SK-N-MC (cell line): ENCODE results near the gene NODAL.

ENCODE experiments used
- DNase-seq: peaks from one replicate; pipeline ENCODE4 v3.0.0-alpha.2; 2011; ENCODE audit warnings: low read depth, low spot score
- H3K27ac ChIP-seq: fragments of 200-600 bp; sonication (generic); 2 replicates; pipeline ENCODE4 v1.5.1; 2016; ENCODE audit warnings: mixed run types
- H3K36me3 ChIP-seq: fragments of 200-600 bp; sonication (generic); 2 replicates; pipeline ENCODE4 v1.6.1; 2017; ENCODE audit warnings: antibody characterized with exemption, low read length, mixed read lengths; ENCODE audit not compliant: insufficient read depth
- H3K4me3 ChIP-seq: fragments of 200-600 bp; sonication (generic); 2 replicates; pipeline ENCODE4 v1.5.1; 2016
- H3K9ac ChIP-seq: fragments of 200-600 bp; sonication (generic); 2 replicates; pipeline ENCODE4 v1.8.0; 2017; ENCODE audit warnings: mixed run types, mixed read lengths; ENCODE audit not compliant: insufficient read length
- H3K9me3 ChIP-seq: fragments of 200-600 bp; sonication (generic); 2 replicates; pipeline ENCODE4 v1.6.1; 2017; ENCODE audit warnings: low read depth, mild to moderate bottlenecking, antibody characterized with exemption, low read length, moderate library complexity, mixed read lengths
- EZH2 ChIP-seq: fragments of 200-600 bp; sonication (generic); IDR thresholded peaks from one replicate; pipeline ENCODE4 v1.6.1; 2017; ENCODE audit warnings: antibody characterized with exemption
- FOXP2 ChIP-seq: optimal IDR thresholded peaks from 2 replicates; pipeline ENCODE3; 2011; ENCODE audit warnings: mild to moderate bottlenecking, moderate library complexity; ENCODE audit not compliant: insufficient read depth; ENCODE audit errors: extremely low read length, control extremely low read depth
- POLR2AphosphoS5 ChIP-seq: IDR thresholded peaks from 2 replicates; pipeline ENCODE4 v1.6.1; 2012; ENCODE audit warnings: mild to moderate bottlenecking, low read depth, low read length, borderline replicate concordance

The NODAL gene

GRCh38 chr10:70409772-70410171 is 31.7 kb downstream of the NODAL start:
- TF ChIP-seq POLR2AphosphoS5: no peak
- no peak for TF ChIP-seq FOXP2
- no peak for TF ChIP-seq EZH2
- Histone ChIP-seq H3K4me3 (no peak overlapping the region), H3K9ac (no peak overlapping the region), H3K9me3 (no peaks in the 10 kb centered on the region), H3K27ac (no peak overlapping the region), H3K36me3 (no peaks in the 10 kb centered on the region)
- no peak for DNase-seq

GRCh38 chr10:70405037-70405824 is 36.2 kb downstream of the NODAL start:
- Histone ChIP-seq H3K4me3 (peak overlapping the region; percentile 82), H3K9me3 (no peaks in the 10 kb centered on the region), H3K9ac (peak overlapping the region; percentile 83), H3K27ac (no peak overlapping the region), H3K36me3 (no peaks in the 10 kb centered on the region)
- DNase-seq: no peak
- TF ChIP-seq FOXP2 (no peak), EZH2 (no peak), POLR2AphosphoS5 (no peak)

- H3K9me3 ChIP-seq: no peaks in the 10 kb centered on the region
- peak overlapping the region; percentile 83 for H3K9ac ChIP-seq
- H3K27ac ChIP-seq: no peak overlapping the region
- DNase-seq: no peak
- no peaks in the 10 kb centered on the region for H3K36me3 ChIP-seq
- H3K4me3 ChIP-seq: peak overlapping the region; percentile 82
- TF ChIP-seq EZH2: no peak
- TF ChIP-seq POLR2AphosphoS5: no peak
- TF ChIP-seq FOXP2: no peak
These were observed 36.8 kb downstream of the NODAL start for GRCh38 chr10:70404787-70405036.

GRCh38 chr10:70404036-70404786 is 37.3 kb downstream of the NODAL start, which contains the start of gene EIF4EBP2:
Gene EIF4EBP2, plus strand, starts transcription at chr10:70404145. Its CDS starts 257 bp downstream, at chr10:70404402.
- TF ChIP-seq POLR2AphosphoS5: peak; percentile 82
- TF ChIP-seq EZH2: no peak
- no peak for TF ChIP-seq FOXP2
- H3K9ac ChIP-seq: peak within 1 kb of the TSS; percentile 83
- peak within 1 kb of the TSS; percentile 82 for H3K4me3 ChIP-seq
- no peaks in the 10 kb centered on the region for H3K9me3 ChIP-seq
- peak within 1 kb of the TSS; percentile 65; the same call in 1 of the 2 replicates for H3K27ac ChIP-seq
- H3K36me3 ChIP-seq: no peaks in the 10 kb centered on the region
- DNase-seq: peak; percentile 40

- TF ChIP-seq FOXP2: no peak
- no peak; the same call in 1 of the 2 replicates for TF ChIP-seq POLR2AphosphoS5
- no peak for TF ChIP-seq EZH2
- Histone ChIP-seq H3K36me3 (no peaks in the 10 kb centered on the region), H3K27ac (peak overlapping the region; percentile 65; the same call in 1 of the 2 replicates), H3K9ac (peak overlapping the region; percentile 66), H3K4me3 (peak overlapping the region; percentile 82), H3K9me3 (no peaks in the 10 kb centered on the region)
- DNase-seq: no peak
These were observed 37.9 kb downstream of the NODAL start for GRCh38 chr10:70403483-70404035.

- TF ChIP-seq POLR2AphosphoS5 (no peak), EZH2 (no peak), FOXP2 (no peak)
- no peaks in the 10 kb centered on the region for H3K9me3 ChIP-seq
- no peak overlapping the region for H3K27ac ChIP-seq
- DNase-seq: no peak
- no peak overlapping the region for H3K4me3 ChIP-seq
- no peaks in the 10 kb centered on the region for H3K36me3 ChIP-seq
- no peak overlapping the region for H3K9ac ChIP-seq
These were observed 42.3 kb downstream of the NODAL start for GRCh38 chr10:70399177-70399576.

- Histone ChIP-seq H3K9me3 (no peaks in the 10 kb centered on the region), H3K27ac (no peak overlapping the region), H3K36me3 (no peaks in the 10 kb centered on the region), H3K9ac (no peak overlapping the region), H3K4me3 (no peak overlapping the region)
- no peak for DNase-seq
- TF ChIP-seq FOXP2: no peak
- TF ChIP-seq EZH2: no peak
- TF ChIP-seq POLR2AphosphoS5: no peak
These were observed 45.3 kb downstream of the NODAL start for GRCh38 chr10:70396140-70396539.

- TF ChIP-seq FOXP2 (no peak), POLR2AphosphoS5 (no peak), EZH2 (no peak)
- H3K27ac ChIP-seq: no peak overlapping the region
- no peak overlapping the region for H3K4me3 ChIP-seq
- no peaks in the 10 kb centered on the region for H3K36me3 ChIP-seq
- H3K9ac ChIP-seq: no peak overlapping the region
- no peaks in the 10 kb centered on the region for H3K9me3 ChIP-seq
- no peak for DNase-seq
These were observed 49.8 kb downstream of the NODAL start for GRCh38 chr10:70391654-70392053.
